Neural cell (in vitro differentiated cells): ENCODE data around the gene IGF1R. TPM values are rescaled to one million over a fixed set of nuclear protein-coding genes. Genes with fewer than 3 reads are reported as not detected.

ENCODE experiments used
- H2AFZ ChIP-seq: fragments of 200-600, 300-800 bp; sonication (generic), shearing (Covaris generic); 2 replicates; pipeline ENCODE4 v1.6.0; 2014; ENCODE audit warnings: low read depth, mild to moderate bottlenecking, antibody characterized with exemption, low read length, moderate library complexity
- H3F3A ChIP-seq: fragments of 200-600 bp; shearing (Covaris generic); 2 replicates; pipeline ENCODE4 v1.6.1; 2016; ENCODE audit warnings: mild to moderate bottlenecking, moderate library complexity, mixed read lengths, antibody characterized with exemption, low read length; ENCODE audit not compliant: insufficient read depth, poor library complexity, severe bottlenecking
- H3K27ac ChIP-seq: fragments of 200-600, 300-800 bp; sonication (generic), shearing (Covaris generic); 2 replicates; pipeline ENCODE4 v1.5.1; 2014; ENCODE audit warnings: mild to moderate bottlenecking, low read length, moderate library complexity
- H3K27me3 ChIP-seq: fragments of 300-800, 200-600 bp; sonication (generic), shearing (Covaris generic); 2 replicates; pipeline ENCODE4 v1.6.0; 2014; ENCODE audit warnings: mild to moderate bottlenecking, low read depth, low read length, moderate library complexity; ENCODE audit not compliant: insufficient read depth
- H3K36me3 ChIP-seq: fragments of 300-800, 200-600 bp; sonication (generic), shearing (Covaris generic); 2 replicates; pipeline ENCODE4 v1.5.1; 2014; ENCODE audit warnings: mild to moderate bottlenecking, antibody characterized with exemption, low read length, moderate library complexity; ENCODE audit not compliant: insufficient read depth
- H3K4me2 ChIP-seq: fragments of 300-800, 200-600 bp; sonication (generic), shearing (Covaris generic); 2 replicates; pipeline ENCODE4 v1.6.0; 2014; ENCODE audit warnings: mild to moderate bottlenecking, low read length
- H3K4me3 ChIP-seq: fragments of 300-800, 200-600 bp; sonication (generic), shearing (Covaris generic); 2 replicates; pipeline ENCODE4 v1.5.1; 2014; ENCODE audit warnings: mild to moderate bottlenecking, low read length, moderate library complexity
- H3K79me2 ChIP-seq: fragments of 200-600 bp; shearing (Covaris generic); replicated peaks from 2 replicates; pipeline ENCODE4 v1.6.0; 2014; ENCODE audit warnings: mild to moderate bottlenecking, low read length, moderate library complexity; ENCODE audit not compliant: insufficient read depth
- H3K9ac ChIP-seq: fragments of 300-800, 200-600 bp; sonication (generic), shearing (Covaris generic); 2 replicates; pipeline ENCODE4 v1.6.1; 2016; ENCODE audit warnings: mild to moderate bottlenecking, low read length, mixed read lengths
- H3K9me2 ChIP-seq: fragments of 200-600 bp; shearing (Covaris generic); 2 replicates; pipeline ENCODE4 v1.6.1; 2016; ENCODE audit warnings: mild to moderate bottlenecking, low read length, mixed read lengths; ENCODE audit not compliant: insufficient read depth
- H3K9me3 ChIP-seq: fragments of 200-600, 300-800 bp; sonication (generic), shearing (Covaris generic); 2 replicates; pipeline ENCODE4 v1.6.1; 2016; ENCODE audit warnings: mild to moderate bottlenecking, mixed run types, low read length, moderate library complexity, mixed read lengths
- H4K20me1 ChIP-seq: fragments of 200-600 bp; shearing (Covaris generic); 2 replicates; pipeline ENCODE4 v1.6.1; 2016; ENCODE audit warnings: mild to moderate bottlenecking, mixed run types; ENCODE audit not compliant: insufficient read depth
- EP300 ChIP-seq: fragments of 450-650 bp; conservative IDR thresholded peaks from 2 replicates; pipeline ENCODE4 v1.6.1; 2014; ENCODE audit warnings: antibody characterized with exemption, mild to moderate bottlenecking, moderate library complexity; ENCODE audit not compliant: poor library complexity, severe bottlenecking
- EZH2 ChIP-seq: fragments of 200-600, 300-800 bp; shearing (Covaris generic), sonication (generic); IDR thresholded peaks from 2 replicates; pipeline ENCODE4 v1.6.1; 2014; ENCODE audit warnings: antibody characterized with exemption, low read length, borderline replicate concordance, mild to moderate bottlenecking; ENCODE audit not compliant: insufficient read depth, poor library complexity, severe bottlenecking
- MXI1 ChIP-seq: fragments of 450-650 bp; conservative IDR thresholded peaks from 2 replicates; pipeline ENCODE4 v1.6.1; 2014; ENCODE audit warnings: antibody characterized with exemption, mild to moderate bottlenecking; ENCODE audit not compliant: poor library complexity, severe bottlenecking
- POLR2AphosphoS5 ChIP-seq: IDR thresholded peaks from 2 replicates; pipeline ENCODE4 v1.6.1; 2012
- RAD21 ChIP-seq: fragments of 450-650 bp; conservative IDR thresholded peaks from 2 replicates; pipeline ENCODE4 v1.6.1; 2014; ENCODE audit warnings: antibody characterized with exemption, mild to moderate bottlenecking, moderate library complexity
- REST ChIP-seq: IDR thresholded peaks from 2 replicates; pipeline ENCODE4 v1.6.1; 2012; ENCODE audit warnings: borderline replicate concordance
- SMC3 ChIP-seq: fragments of 450-650 bp; conservative IDR thresholded peaks from 2 replicates; pipeline ENCODE4 v1.6.1; 2014; ENCODE audit warnings: antibody characterized with exemption, mild to moderate bottlenecking, moderate library complexity; ENCODE audit not compliant: poor library complexity
- TAF1 ChIP-seq: IDR thresholded peaks from 2 replicates; pipeline ENCODE4 v1.6.1; 2012; ENCODE audit warnings: low read depth
- polyA plus RNA-seq: library from polyadenylated mRNA; depleted of rRNA; stranded (reverse); fragments of >200 nt; gene quantifications from 2 replicates; pipeline ENCODE4 v1.2.3, GENCODE V29; 2014
- TF ChIP-seq, protein P1 (sequence below): fragments of 450-650 bp; IDR thresholded peaks from 2 replicates; pipeline ENCODE4 v1.5.1; 2014; ENCODE audit warnings: antibody characterized with exemption, mild to moderate bottlenecking, moderate library complexity; ENCODE audit not compliant: poor library complexity, severe bottlenecking

Gene IGF1R
- polyA plus RNA-seq, 1 donor from 2014 or later = 10.9 TPM

DNA sequence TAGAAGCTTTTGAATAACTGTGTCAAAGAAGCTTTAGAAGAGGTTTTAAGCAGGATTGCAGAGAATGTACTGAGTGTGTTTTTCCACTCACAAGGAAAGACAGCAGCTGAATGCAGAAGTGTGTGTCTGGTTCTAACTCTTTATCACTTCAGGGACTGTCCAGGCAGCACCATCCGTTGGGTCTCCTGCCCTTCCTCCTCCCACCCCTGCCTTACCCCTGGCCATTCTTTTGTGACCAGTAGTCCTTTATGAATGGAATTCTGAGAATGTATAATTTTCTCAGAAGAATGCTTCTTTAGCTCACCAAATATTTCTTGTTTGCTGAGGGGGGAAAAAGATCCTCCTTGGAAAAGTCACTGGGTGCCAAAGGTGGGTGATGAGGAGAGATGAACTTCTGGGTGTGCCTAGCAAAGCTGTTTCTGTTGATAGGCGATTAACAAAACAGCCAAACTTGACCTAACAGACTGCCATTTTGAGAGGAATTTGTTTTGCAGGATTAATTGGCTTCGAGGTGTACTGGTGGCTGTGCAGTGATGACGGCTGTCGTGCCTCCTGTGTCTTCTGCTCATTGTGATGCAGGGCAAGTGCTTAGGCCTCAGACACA, 70.9 kb downstream of the IGF1R start:
- H3K9ac ChIP-seq = no peak overlapping the region
- no peaks in the 10 kb centered on the region for H4K20me1 ChIP-seq
- H3K36me3 ChIP-seq = no peaks in the 10 kb centered on the region
- H3K4me2 ChIP-seq = no peak overlapping the region
- H2AFZ ChIP-seq = no peak overlapping the region
- no peak overlapping the region for H3K4me3 ChIP-seq
- peaks cover 73% of the 10 kb centered on the region for H3K79me2 ChIP-seq
- no peaks in the 10 kb centered on the region for H3K27me3 ChIP-seq
- no peaks in the 10 kb centered on the region for H3K9me2 ChIP-seq
- H3K27ac ChIP-seq = no peak overlapping the region
- no peaks in the 10 kb centered on the region for H3K9me3 ChIP-seq
- TF ChIP-seq EZH2 (no peak), EP300 (no peak), REST (no peak), SMC3 (no peak), MXI1 (no peak), POLR2AphosphoS5 (no peak)
- no peaks in the 10 kb centered on the region for H3F3A ChIP-seq

DNA sequence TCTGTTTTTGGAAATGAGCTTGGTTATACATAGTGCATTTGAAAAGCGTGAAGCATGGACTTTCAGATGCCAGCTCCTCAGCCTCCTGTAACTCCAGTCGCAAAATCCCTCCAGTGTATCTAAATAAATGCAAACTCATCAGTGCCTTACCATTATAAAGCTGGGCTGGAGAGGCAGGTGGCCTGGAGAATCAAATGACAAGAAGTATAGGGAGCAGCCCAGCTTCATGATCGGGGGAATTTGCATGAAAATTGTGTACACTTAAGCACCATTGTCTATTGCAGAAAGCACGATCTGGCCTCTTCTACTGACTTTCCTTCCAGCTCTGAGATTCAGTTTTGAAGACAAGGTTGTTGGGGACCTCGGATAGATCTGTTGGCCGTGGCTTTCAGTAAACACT, 71.7 kb downstream of the IGF1R start:
- no peak overlapping the region for H3K4me3 ChIP-seq
- peaks cover 71% of the 10 kb centered on the region for H3K79me2 ChIP-seq
- no peak overlapping the region for H3K27ac ChIP-seq
- no peak for TF ChIP-seq EZH2
- no peaks in the 10 kb centered on the region for H4K20me1 ChIP-seq
- H3K9me3 ChIP-seq = no peaks in the 10 kb centered on the region
- no peak overlapping the region for H2AFZ ChIP-seq
- H3K4me2 ChIP-seq = no peak overlapping the region
- H3K27me3 ChIP-seq = no peaks in the 10 kb centered on the region
- no peaks in the 10 kb centered on the region for H3K36me3 ChIP-seq
- H3K9me2 ChIP-seq = no peaks in the 10 kb centered on the region
- no peaks in the 10 kb centered on the region for H3F3A ChIP-seq
- H3K9ac ChIP-seq = no peak overlapping the region

- H3K9me2 ChIP-seq = no peaks in the 10 kb centered on the region
- H2AFZ ChIP-seq = no peak overlapping the region
- no peak overlapping the region for H3K27ac ChIP-seq
- no peaks in the 10 kb centered on the region for H3K9me3 ChIP-seq
- H3K4me3 ChIP-seq = no peak overlapping the region
- H3K79me2 ChIP-seq = peaks cover 68% of the 10 kb centered on the region
- TF ChIP-seq POLR2AphosphoS5 (no peak), TAF1 (no peak), REST (no peak), RAD21 (no peak), MXI1 (no peak), EZH2 (no peak), SMC3 (no peak), EP300 (no peak)
- TF ChIP-seq, protein P1, sequence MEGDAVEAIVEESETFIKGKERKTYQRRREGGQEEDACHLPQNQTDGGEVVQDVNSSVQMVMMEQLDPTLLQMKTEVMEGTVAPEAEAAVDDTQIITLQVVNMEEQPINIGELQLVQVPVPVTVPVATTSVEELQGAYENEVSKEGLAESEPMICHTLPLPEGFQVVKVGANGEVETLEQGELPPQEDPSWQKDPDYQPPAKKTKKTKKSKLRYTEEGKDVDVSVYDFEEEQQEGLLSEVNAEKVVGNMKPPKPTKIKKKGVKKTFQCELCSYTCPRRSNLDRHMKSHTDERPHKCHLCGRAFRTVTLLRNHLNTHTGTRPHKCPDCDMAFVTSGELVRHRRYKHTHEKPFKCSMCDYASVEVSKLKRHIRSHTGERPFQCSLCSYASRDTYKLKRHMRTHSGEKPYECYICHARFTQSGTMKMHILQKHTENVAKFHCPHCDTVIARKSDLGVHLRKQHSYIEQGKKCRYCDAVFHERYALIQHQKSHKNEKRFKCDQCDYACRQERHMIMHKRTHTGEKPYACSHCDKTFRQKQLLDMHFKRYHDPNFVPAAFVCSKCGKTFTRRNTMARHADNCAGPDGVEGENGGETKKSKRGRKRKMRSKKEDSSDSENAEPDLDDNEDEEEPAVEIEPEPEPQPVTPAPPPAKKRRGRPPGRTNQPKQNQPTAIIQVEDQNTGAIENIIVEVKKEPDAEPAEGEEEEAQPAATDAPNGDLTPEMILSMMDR = no peak
- H3K27me3 ChIP-seq = no peaks in the 10 kb centered on the region
- no peaks in the 10 kb centered on the region for H3F3A ChIP-seq
- H4K20me1 ChIP-seq = no peaks in the 10 kb centered on the region
- no peak overlapping the region for H3K4me2 ChIP-seq
- no peak overlapping the region for H3K9ac ChIP-seq
- no peaks in the 10 kb centered on the region for H3K36me3 ChIP-seq
Measured at GRCh38 chr15:98720577-98721565, 72.5 kb downstream of the IGF1R start.
